Mammary epithelial cell (primary cell): ENCODE results near the gene IGF2BP3.

Experiments
- CTCF ChIP-seq, 2 donors: IDR thresholded peaks in 1 of 2; conservative IDR thresholded peaks in 1 of 2; 2 replicates each; pipeline ENCODE4 v1.5.1; 2011 to 2012; ENCODE audit warnings: inconsistent platforms in 2 of 2, low read length in 2 of 2, mild to moderate bottlenecking in 2 of 2, control low read depth in 1 of 2, low read depth in 1 of 2; ENCODE audit not compliant: insufficient read depth in 1 of 2; ENCODE audit errors: extremely low read depth in 1 of 2
- EZH2 ChIP-seq: IDR thresholded peaks from 2 replicates; pipeline ENCODE4 v1.6.1; 2012; ENCODE audit warnings: low read length, inconsistent platforms, borderline replicate concordance

GRCh38 chr7:23333671-23334246 is 136.5 kb downstream of the IGF2BP3 start:
- TF ChIP-seq CTCF (conservative IDR thresholded peaks at IDR 0.05 in 1 of 2, IDR thresholded peaks at IDR 0.05 in 1 of 2; ENCODE audit: extremely low read depth in 1 of 2, insufficient read depth in 1 of 2, low read depth in 1 of 2, low read length in 2 of 2) (no peak), EZH2 (no peak)
